OCI-LY7 (cell line): ENCODE data around the gene RPS14. TPM values are rescaled to one million over a fixed set of nuclear protein-coding genes. Genes with fewer than 3 reads are reported as not detected.

ENCODE experiments used
- BruUV-seq: library from RNA; stranded (reverse); fragments of 400-500 nt; replicated peaks from 2 replicates; lab custom pipeline; 2021; lab: Mats Ljungman, UMichigan
- CTCF ChIA-PET: fragments of 300-600 bp; sonication (Branson Sonifier 250); formaldehyde crosslinking; loops from one replicate; lab custom pipeline; 2022; ENCODE audit warnings: antibody characterized with exemption; ENCODE audit not compliant: unreplicated experiment; lab: Charles Lee
- POLR2A ChIA-PET: fragments of 300-600 bp; sonication (Branson Sonifier 250); formaldehyde crosslinking; loops from one replicate; lab custom pipeline; 2022; ENCODE audit warnings: antibody characterized with exemption; lab: Charles Lee
- DNase-seq: peaks from one replicate; pipeline ENCODE4 v3.0.0-alpha.2; 2015; ENCODE audit warnings: low spot score
- H2AFZ ChIP-seq: fragments of 200-600 bp; sonication (generic), shearing (Covaris generic); 2 replicates; pipeline ENCODE4 v1.6.1; 2014; ENCODE audit warnings: mild to moderate bottlenecking, antibody characterized with exemption, low read length, moderate library complexity
- H3K27ac ChIP-seq: fragments of 200-600 bp; sonication (generic); 2 replicates; pipeline ENCODE4 v1.5.1; 2014; ENCODE audit warnings: mixed run types, low read depth, mild to moderate bottlenecking, moderate library complexity, low read length, inconsistent platforms; ENCODE audit not compliant: poor library complexity, severe bottlenecking
- H3K36me3 ChIP-seq: fragments of 200-600 bp; sonication (generic); 2 replicates; pipeline ENCODE4 v1.6.1; 2014; ENCODE audit warnings: mild to moderate bottlenecking, antibody characterized with exemption, low read length, moderate library complexity, mixed read lengths; ENCODE audit not compliant: insufficient read depth
- H3K4me1 ChIP-seq: fragments of 200-600 bp; sonication (generic); 2 replicates; pipeline ENCODE4 v1.5.1; 2014; ENCODE audit warnings: mild to moderate bottlenecking, low read length; ENCODE audit not compliant: insufficient read depth, poor library complexity, severe bottlenecking
- H3K4me2 ChIP-seq: fragments of 200-600 bp; sonication (generic); 2 replicates; pipeline ENCODE4 v1.6.1; 2014; ENCODE audit warnings: mild to moderate bottlenecking, low read length
- H3K4me3 ChIP-seq: fragments of 200-600 bp; sonication (generic); 2 replicates; pipeline ENCODE4 v1.5.1; 2014; ENCODE audit warnings: mild to moderate bottlenecking, low read depth, low read length; ENCODE audit not compliant: poor library complexity, severe bottlenecking
- H3K79me2 ChIP-seq: fragments of 200-600 bp; sonication (generic); 2 replicates; pipeline ENCODE4 v1.6.1; 2016; ENCODE audit warnings: low read depth, mild to moderate bottlenecking, low read length, moderate library complexity, mixed read lengths; ENCODE audit not compliant: insufficient read depth
- H3K9me2 ChIP-seq: fragments of 200-600 bp; sonication (generic); 2 replicates; pipeline ENCODE4 v1.6.1; 2016; ENCODE audit warnings: mild to moderate bottlenecking, low read length, mixed read lengths; ENCODE audit not compliant: insufficient read depth
- H3K9me3 ChIP-seq: fragments of 200-600 bp; sonication (generic); 2 replicates; pipeline ENCODE4 v1.6.1; 2014; ENCODE audit warnings: mild to moderate bottlenecking, mixed run types, low read length, mixed read lengths
- H4K20me1 ChIP-seq: fragments of 200-600 bp; sonication (generic); 2 replicates; pipeline ENCODE4 v1.6.1; 2014; ENCODE audit warnings: mild to moderate bottlenecking, antibody characterized with exemption, low read length, moderate library complexity, mixed read lengths; ENCODE audit not compliant: insufficient read depth
- EZH2phosphoT487 ChIP-seq: fragments of 200-600 bp; sonication (generic); IDR thresholded peaks from 2 replicates; pipeline ENCODE4 v1.6.1; 2018; ENCODE audit warnings: low read depth, borderline replicate concordance, mild to moderate bottlenecking, mixed run types, antibody characterized with exemption, low read length, moderate library complexity, mixed read lengths
- intact Hi-C: fragments of 100-400 bp; cut with micrococcal nuclease; formaldehyde crosslinking; loops from one replicate; pipeline ENCODE4 v1.10.0; 2022; ENCODE audit not compliant: unreplicated experiment
- total RNA-seq, 2 experiments: library from RNA; depleted of rRNA in 1 of 2; stranded (reverse); fragments of >200 nt in 1 of 2; shearing (Covaris generic) in 1 of 2; gene quantifications; 2 replicates each; pipeline ENCODE4 v1.2.3, GENCODE V29; 2014 to 2022
- TF ChIP-seq, protein P1 (sequence below): fragments of 200-600 bp; sonication (generic); conservative IDR thresholded peaks from 2 replicates; pipeline ENCODE4 v1.5.1; 2014; ENCODE audit warnings: mild to moderate bottlenecking, antibody characterized with exemption, low read length, moderate library complexity, mixed read lengths

RPS14 gene
- total RNA-seq, 2 experiments from 2014 or later: 2,281 to 2,304 TPM

DNA sequence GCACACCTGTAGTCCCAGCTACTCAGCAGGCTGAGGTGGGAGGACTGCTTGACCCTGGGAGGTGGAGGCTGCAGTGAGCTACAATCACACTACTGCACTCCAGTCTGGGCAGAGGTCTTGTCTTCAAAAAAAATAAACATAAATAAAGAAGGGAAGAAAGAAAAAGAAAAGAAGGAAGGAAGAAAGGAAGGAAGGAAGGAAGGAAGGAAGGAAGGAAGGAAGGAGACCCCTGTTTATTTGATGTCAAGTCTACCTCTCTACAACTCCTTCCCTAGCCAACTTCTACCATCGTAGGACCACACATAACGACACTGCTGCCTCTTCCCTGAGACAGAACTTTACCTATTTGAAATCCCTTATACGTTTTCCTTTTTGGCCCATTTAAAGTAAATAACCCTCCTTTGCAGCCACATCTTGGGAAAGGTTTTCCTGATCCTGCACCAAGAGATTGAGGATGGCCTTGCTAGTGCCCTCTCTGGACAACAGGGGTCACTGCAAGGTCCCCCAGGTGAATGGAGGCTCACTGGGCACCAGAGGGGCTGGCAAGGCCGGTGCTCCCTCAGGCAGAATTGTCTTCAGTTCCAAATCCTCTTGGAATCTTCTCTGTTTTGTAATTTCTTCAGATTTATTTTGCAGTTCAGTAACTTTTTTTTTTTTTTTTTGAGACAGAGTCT, 10.5 kb downstream of the RPS14 start:
- H3K4me2 ChIP-seq: no peak overlapping the region
- peaks cover 19% of the 10 kb centered on the region for H3K36me3 ChIP-seq
- no peak overlapping the region for H2AFZ ChIP-seq
- CTCF ChIA-PET: no interaction called here
- no TSS peak for BruUV-seq
- H3K4me1 ChIP-seq: peaks cover 11% of the 10 kb centered on the region
- H3K27ac ChIP-seq: no peak overlapping the region
- no peaks in the 10 kb centered on the region for H3K79me2 ChIP-seq
- no peaks in the 10 kb centered on the region for H4K20me1 ChIP-seq
- POLR2A ChIA-PET: interaction anchor here (0.6 kb wide), 1 partner anchor 9 kb away, joined by 5 read pairs; no protein-coding TSS in a partner anchor
- H3K9me3 ChIP-seq: no peaks in the 10 kb centered on the region
- intact Hi-C loops: no loop called here
- TF ChIP-seq, protein P1, sequence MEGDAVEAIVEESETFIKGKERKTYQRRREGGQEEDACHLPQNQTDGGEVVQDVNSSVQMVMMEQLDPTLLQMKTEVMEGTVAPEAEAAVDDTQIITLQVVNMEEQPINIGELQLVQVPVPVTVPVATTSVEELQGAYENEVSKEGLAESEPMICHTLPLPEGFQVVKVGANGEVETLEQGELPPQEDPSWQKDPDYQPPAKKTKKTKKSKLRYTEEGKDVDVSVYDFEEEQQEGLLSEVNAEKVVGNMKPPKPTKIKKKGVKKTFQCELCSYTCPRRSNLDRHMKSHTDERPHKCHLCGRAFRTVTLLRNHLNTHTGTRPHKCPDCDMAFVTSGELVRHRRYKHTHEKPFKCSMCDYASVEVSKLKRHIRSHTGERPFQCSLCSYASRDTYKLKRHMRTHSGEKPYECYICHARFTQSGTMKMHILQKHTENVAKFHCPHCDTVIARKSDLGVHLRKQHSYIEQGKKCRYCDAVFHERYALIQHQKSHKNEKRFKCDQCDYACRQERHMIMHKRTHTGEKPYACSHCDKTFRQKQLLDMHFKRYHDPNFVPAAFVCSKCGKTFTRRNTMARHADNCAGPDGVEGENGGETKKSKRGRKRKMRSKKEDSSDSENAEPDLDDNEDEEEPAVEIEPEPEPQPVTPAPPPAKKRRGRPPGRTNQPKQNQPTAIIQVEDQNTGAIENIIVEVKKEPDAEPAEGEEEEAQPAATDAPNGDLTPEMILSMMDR: peak; percentile 71
- TF ChIP-seq EZH2phosphoT487: no peak
- H3K4me3 ChIP-seq: no peak overlapping the region
- no peaks in the 10 kb centered on the region for H3K9me2 ChIP-seq
- DNase-seq: no peak

- no peak for TF ChIP-seq EZH2phosphoT487
- TF ChIP-seq, protein P1: peak; percentile 95
- BruUV-seq: no TSS peak
- DNase-seq: peak; percentile 94
- peaks cover 11% of the 10 kb centered on the region for H3K4me1 ChIP-seq
- H3K36me3 ChIP-seq: no peaks in the 10 kb centered on the region
- peak overlapping the region; percentile 51 for H2AFZ ChIP-seq
- H3K79me2 ChIP-seq: no peaks in the 10 kb centered on the region
- no peak overlapping the region for H3K4me3 ChIP-seq
- no peaks in the 10 kb centered on the region for H3K9me2 ChIP-seq
- POLR2A ChIA-PET: interaction anchor here (0.8 to 1.0 kb wide), 3 partner anchors 23 to 38 kb away, joined by 3 to 10 read pairs (median 3); partner anchors contain the start of gene CD74
- H3K27ac ChIP-seq: no peak overlapping the region
- CTCF ChIA-PET: interaction anchor here (1.0 to 2.6 kb wide), 2 partner anchors 14 to 38 kb away, joined by 6 to 20 read pairs; no protein-coding TSS in a partner anchor
- no peaks in the 10 kb centered on the region for H4K20me1 ChIP-seq
- intact Hi-C loops: loop anchor here (1.0 to 2.0 kb wide), 4 partner anchors 26 to 275 kb away; no protein-coding TSS in a partner anchor
- peak overlapping the region; percentile 37 for H3K4me2 ChIP-seq
- H3K9me3 ChIP-seq: no peaks in the 10 kb centered on the region
These were observed 13.3 kb downstream of the RPS14 start for GRCh38 chr5:150436141-150436680.
